Smooth muscle cell (in vitro differentiated cells): ENCODE results near the gene ATP9B. TPM values are rescaled to one million over a fixed set of nuclear protein-coding genes. Genes with fewer than 3 reads are reported as not detected.

Experiments
- DNase-seq: peaks from one replicate; lab custom pipeline; 2025; ENCODE audit not compliant: unreplicated experiment; lab: John Stamatoyannopoulos, UW
- H2AFZ ChIP-seq: fragments of 200-600 bp; sonication (generic); 2 replicates; pipeline ENCODE4 v1.6.0; 2016; ENCODE audit warnings: antibody characterized with exemption, low read depth, mild to moderate bottlenecking
- H3F3A ChIP-seq: fragments of 200-600 bp; sonication (generic); 2 replicates; pipeline ENCODE4 v1.6.0; 2017; ENCODE audit warnings: antibody characterized with exemption, low read depth
- H3K27ac ChIP-seq: fragments of 200-600 bp; sonication (generic); 2 replicates; pipeline ENCODE4 v1.5.1; 2016; ENCODE audit warnings: low read depth, mild to moderate bottlenecking
- H3K27me3 ChIP-seq: fragments of 200-600 bp; sonication (generic); 2 replicates; pipeline ENCODE4 v1.6.1; 2016; ENCODE audit warnings: low read depth, mild to moderate bottlenecking
- H3K36me3 ChIP-seq: fragments of 200-600 bp; sonication (generic); 2 replicates; pipeline ENCODE4 v1.5.1; 2016; ENCODE audit warnings: low read depth
- H3K4me1 ChIP-seq: fragments of 200-600 bp; sonication (generic); 2 replicates; pipeline ENCODE4 v1.5.1; 2016; ENCODE audit warnings: low read depth
- H3K4me2 ChIP-seq: fragments of 200-600 bp; sonication (generic); 2 replicates; pipeline ENCODE4 v1.6.0; 2016; ENCODE audit warnings: mild to moderate bottlenecking
- H3K4me3 ChIP-seq: fragments of 200-600 bp; sonication (generic); 2 replicates; pipeline ENCODE4 v1.5.1; 2016; ENCODE audit warnings: mild to moderate bottlenecking
- H3K79me2 ChIP-seq: fragments of 200-600 bp; sonication (generic); 2 replicates; pipeline ENCODE4 v1.6.0; 2016; ENCODE audit warnings: low read depth, mild to moderate bottlenecking
- H3K9ac ChIP-seq: fragments of 200-600 bp; sonication (generic); 2 replicates; pipeline ENCODE4 v1.6.0; 2016; ENCODE audit warnings: low read depth
- H3K9me3 ChIP-seq: fragments of 200-600 bp; sonication (generic); replicated peaks from 2 replicates; pipeline ENCODE4 v1.5.1; 2016; ENCODE audit warnings: low read depth
- H4K20me1 ChIP-seq: fragments of 200-600 bp; sonication (generic); 2 replicates; pipeline ENCODE4 v1.6.0; 2016; ENCODE audit warnings: low read depth
- WGBS: methylation state at CpG from one replicate; pipeline ENCODE4 v1.1.7; 2016; ENCODE audit warnings: low lambda C conversion rate; 5-methylcytosine and 5-hydroxymethylcytosine counted together
- polyA plus RNA-seq: library from polyadenylated mRNA; unstranded; fragments of >200 nt; fragmentation: Nextera tagmentation; extraction: Ambion mirVana; gene quantifications from 2 replicates; pipeline ENCODE4 v1.2.1, GENCODE V29; 2016
- total RNA-seq: library from RNA; depleted of rRNA; stranded (reverse); fragments of >200 nt; gene quantifications from 2 replicates; pipeline ENCODE4 v1.2.3, GENCODE V29; 2014
- TF ChIP-seq, protein P1 (sequence below): fragments of 200-600 bp; sonication (generic); IDR thresholded peaks from 2 replicates; pipeline ENCODE4 v1.5.1; 2017; ENCODE audit warnings: borderline replicate concordance, mild to moderate bottlenecking, antibody characterized with exemption; ENCODE audit not compliant: insufficient read depth, poor library complexity, severe bottlenecking

ATP9B gene
- total and polyA plus RNA-seq, 2 experiments from 2014 or later, result 6.1 to 16.4 TPM

- Histone ChIP-seq H3K4me1 (no peaks in the 10 kb centered on the region), H3K4me3 (no peak overlapping the region), H3K36me3 (no peaks in the 10 kb centered on the region), H2AFZ (no peak overlapping the region), H3K79me2 (no peaks in the 10 kb centered on the region), H3K27ac (no peak overlapping the region), H3K9ac (no peak overlapping the region), H4K20me1 (peaks cover 8% of the 10 kb centered on the region), H3F3A (no peaks in the 10 kb centered on the region), H3K4me2 (no peak overlapping the region), H3K9me3 (no peaks in the 10 kb centered on the region), H3K27me3 (no peaks in the 10 kb centered on the region)
- WGBS, result 94% methylated on average over 13 of the region's 13 CpGs
- TF ChIP-seq, protein P1, sequence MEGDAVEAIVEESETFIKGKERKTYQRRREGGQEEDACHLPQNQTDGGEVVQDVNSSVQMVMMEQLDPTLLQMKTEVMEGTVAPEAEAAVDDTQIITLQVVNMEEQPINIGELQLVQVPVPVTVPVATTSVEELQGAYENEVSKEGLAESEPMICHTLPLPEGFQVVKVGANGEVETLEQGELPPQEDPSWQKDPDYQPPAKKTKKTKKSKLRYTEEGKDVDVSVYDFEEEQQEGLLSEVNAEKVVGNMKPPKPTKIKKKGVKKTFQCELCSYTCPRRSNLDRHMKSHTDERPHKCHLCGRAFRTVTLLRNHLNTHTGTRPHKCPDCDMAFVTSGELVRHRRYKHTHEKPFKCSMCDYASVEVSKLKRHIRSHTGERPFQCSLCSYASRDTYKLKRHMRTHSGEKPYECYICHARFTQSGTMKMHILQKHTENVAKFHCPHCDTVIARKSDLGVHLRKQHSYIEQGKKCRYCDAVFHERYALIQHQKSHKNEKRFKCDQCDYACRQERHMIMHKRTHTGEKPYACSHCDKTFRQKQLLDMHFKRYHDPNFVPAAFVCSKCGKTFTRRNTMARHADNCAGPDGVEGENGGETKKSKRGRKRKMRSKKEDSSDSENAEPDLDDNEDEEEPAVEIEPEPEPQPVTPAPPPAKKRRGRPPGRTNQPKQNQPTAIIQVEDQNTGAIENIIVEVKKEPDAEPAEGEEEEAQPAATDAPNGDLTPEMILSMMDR, result no peak
- no peak for DNase-seq
Observed at GRCh38 chr18:79204889-79205807, 136.0 kb downstream of the ATP9B start.

DNA sequence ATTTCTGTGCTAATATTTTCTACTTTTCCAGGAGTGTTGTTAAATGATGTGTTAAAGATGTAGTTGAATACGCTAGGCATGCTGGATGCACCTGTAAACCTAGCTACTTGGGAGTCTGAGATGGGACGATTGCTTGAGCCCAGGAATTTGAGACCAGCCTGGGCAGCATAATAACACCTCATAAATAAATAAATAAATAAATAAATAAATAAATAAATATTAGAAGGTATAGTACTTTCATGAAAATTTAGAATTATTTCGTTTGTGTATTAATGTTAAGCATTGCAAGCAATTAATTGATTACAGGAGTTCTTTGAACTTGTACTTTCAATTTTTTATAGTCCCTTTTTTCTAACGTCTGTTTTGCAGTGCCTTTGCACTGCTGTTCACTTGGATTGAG lies 137.2 kb downstream of the ATP9B start:
- 98% methylated on average over 4 of the region's 4 CpGs for WGBS
- Histone ChIP-seq H3K4me2 (no peak overlapping the region), H2AFZ (no peak overlapping the region), H3K27ac (no peak overlapping the region), H3K36me3 (no peaks in the 10 kb centered on the region), H4K20me1 (peaks cover 18% of the 10 kb centered on the region), H3K4me1 (no peaks in the 10 kb centered on the region), H3F3A (no peaks in the 10 kb centered on the region), H3K4me3 (no peak overlapping the region), H3K9me3 (no peaks in the 10 kb centered on the region), H3K9ac (no peak overlapping the region), H3K27me3 (no peaks in the 10 kb centered on the region), H3K79me2 (no peaks in the 10 kb centered on the region)
- TF ChIP-seq, protein P1, result no peak
- DNase-seq, result no peak

DNA sequence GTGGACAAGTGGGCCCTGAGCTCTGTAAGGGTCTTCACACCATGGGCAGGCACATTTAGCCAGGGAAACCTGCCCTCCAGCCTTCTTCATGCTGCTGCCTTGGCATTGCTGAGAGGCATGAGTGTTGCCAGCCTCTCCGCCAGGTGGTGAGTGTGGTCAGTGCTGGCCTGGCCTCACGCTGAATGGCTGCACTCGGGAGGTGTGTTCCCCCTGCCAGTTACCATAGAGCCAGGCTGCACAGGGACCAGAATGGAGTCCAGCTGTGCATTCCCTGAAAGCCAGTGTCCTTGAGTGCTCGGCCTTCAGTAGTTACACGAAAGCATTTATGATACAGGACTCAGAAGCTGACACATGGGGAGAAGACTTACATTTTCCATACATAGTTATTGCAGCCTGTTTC lies 139.7 kb downstream of the ATP9B start:
- DNase-seq, result no peak
- no peaks in the 10 kb centered on the region for H3K27me3 ChIP-seq
- H3K9ac ChIP-seq, result no peak overlapping the region
- H3K4me3 ChIP-seq, result no peak overlapping the region
- H3K4me2 ChIP-seq, result no peak overlapping the region
- WGBS, result 97% methylated on average over 5 of the region's 5 CpGs
- H3K4me1 ChIP-seq, result no peaks in the 10 kb centered on the region
- H3K79me2 ChIP-seq, result no peaks in the 10 kb centered on the region
- H2AFZ ChIP-seq, result no peak overlapping the region
- no peaks in the 10 kb centered on the region for H3K36me3 ChIP-seq
- no peaks in the 10 kb centered on the region for H3F3A ChIP-seq
- no peak overlapping the region for H3K27ac ChIP-seq
- H3K9me3 ChIP-seq, result no peaks in the 10 kb centered on the region
- TF ChIP-seq, protein P1, result no peak
- peaks cover 19% of the 10 kb centered on the region for H4K20me1 ChIP-seq
